Cardiac fibroblast (primary cell): ENCODE data around the gene DNMT3L.

ENCODE experiments used
- DNase-seq, 2 donors: peaks; one replicate each; pipeline versions ENCODE4 v3.0.0 to v3.0.0-alpha.2; 2010; ENCODE audit warnings: low read depth in 2 of 2
- H3K4me3 ChIP-seq, 2 donors: replicated peaks in 1 of 2; 1 replicate in 1 of 2; 2 replicates in 1 of 2; pipeline ENCODE4 v1.5.1; 2011; ENCODE audit warnings: low read depth in 2 of 2, low read length in 2 of 2, mild to moderate bottlenecking in 2 of 2, moderate library complexity in 1 of 2
- TF ChIP-seq, protein P1 (sequence below): IDR thresholded peaks from one replicate; pipeline ENCODE4 v1.5.1; 2011; ENCODE audit warnings: low read depth, mild to moderate bottlenecking, low read length, inconsistent platforms

Gene DNMT3L

DNA sequence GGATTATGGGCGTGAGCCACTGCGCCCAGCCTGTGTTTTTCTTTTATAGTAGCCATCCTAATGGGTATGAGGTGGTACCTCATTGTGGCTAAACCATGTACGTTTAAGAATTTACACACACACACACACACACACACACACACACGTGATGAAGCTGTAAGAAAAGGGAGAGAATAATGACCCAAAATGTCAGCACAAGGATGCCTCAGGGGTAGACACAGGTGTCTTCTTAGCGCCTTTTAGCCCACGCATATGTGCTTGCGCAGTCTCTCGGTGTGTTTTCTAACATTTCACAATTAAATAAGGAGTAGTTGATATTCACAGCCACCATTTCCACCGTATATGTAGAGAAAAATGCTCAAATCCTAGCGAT, 37.4 kb upstream of the DNMT3L start:
- DNase-seq = peak; percentile 25 to 35
- TF ChIP-seq, protein P1, sequence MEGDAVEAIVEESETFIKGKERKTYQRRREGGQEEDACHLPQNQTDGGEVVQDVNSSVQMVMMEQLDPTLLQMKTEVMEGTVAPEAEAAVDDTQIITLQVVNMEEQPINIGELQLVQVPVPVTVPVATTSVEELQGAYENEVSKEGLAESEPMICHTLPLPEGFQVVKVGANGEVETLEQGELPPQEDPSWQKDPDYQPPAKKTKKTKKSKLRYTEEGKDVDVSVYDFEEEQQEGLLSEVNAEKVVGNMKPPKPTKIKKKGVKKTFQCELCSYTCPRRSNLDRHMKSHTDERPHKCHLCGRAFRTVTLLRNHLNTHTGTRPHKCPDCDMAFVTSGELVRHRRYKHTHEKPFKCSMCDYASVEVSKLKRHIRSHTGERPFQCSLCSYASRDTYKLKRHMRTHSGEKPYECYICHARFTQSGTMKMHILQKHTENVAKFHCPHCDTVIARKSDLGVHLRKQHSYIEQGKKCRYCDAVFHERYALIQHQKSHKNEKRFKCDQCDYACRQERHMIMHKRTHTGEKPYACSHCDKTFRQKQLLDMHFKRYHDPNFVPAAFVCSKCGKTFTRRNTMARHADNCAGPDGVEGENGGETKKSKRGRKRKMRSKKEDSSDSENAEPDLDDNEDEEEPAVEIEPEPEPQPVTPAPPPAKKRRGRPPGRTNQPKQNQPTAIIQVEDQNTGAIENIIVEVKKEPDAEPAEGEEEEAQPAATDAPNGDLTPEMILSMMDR = no peak
- H3K4me3 ChIP-seq = peak overlapping the region; percentile 48 to 82

DNA sequence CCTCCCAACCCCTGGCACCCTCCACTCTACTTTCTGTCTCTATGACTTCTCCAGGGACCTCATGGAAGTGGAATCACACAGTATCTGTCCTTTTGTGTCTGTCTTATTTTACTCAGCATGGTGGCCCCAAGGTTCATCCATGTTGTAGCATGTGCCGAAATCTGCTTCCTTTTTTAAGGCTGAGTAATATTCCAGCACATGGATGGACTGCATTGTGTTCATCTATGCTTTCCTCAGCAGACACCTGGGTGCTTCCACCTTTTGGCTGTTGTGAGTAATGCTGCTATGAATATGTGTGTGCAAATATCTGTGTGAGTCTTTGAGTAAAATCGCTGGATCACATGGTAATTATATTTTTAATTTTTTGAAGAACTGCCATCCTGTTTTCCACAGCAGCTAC, 36.6 kb upstream of the DNMT3L start:
- H3K4me3 ChIP-seq = no peak overlapping the region
- DNase-seq = peak in 1 of 2 donors; percentile 22
- TF ChIP-seq, protein P1 = peak; percentile 5

DNA sequence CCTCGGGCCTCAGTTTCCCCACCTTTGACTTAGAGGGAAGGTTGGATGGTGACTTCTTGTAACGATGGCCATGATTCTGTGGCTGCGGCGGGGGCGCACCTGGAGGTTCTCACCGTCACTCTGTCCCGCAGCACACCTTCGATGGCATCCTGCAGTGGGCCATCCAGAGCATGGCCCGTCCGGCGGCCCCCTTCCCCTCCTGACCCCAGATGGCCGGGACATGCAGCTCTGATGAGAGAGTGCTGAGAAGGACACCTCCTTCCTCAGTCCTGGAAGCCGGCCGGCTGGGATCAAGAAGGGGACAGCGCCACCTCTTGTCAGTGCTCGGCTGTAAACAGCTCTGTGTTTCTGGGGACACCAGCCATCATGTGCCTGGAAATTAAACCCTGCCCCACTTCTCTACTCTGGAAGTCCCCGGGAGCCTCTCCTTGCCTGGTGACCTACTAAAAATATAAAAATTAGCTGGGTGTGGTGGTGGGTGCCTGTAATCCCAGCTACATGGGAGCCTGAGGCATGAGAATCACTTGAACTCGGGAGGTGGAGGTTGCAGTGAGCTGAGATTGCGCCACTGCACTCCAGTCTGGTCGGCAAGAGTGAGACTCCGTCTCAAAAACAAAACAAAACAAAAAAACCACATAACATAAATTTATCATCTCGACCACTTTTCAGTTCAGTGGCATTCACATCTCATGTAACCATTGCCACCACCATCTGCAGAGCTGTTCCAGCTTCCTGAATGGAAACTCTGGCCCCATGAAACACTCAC, 36.0 kb upstream of the DNMT3L start:
- peak; percentile 88 for DNase-seq
- TF ChIP-seq, protein P1 = peak; percentile 82
- H3K4me3 ChIP-seq = no peak overlapping the region

DNA sequence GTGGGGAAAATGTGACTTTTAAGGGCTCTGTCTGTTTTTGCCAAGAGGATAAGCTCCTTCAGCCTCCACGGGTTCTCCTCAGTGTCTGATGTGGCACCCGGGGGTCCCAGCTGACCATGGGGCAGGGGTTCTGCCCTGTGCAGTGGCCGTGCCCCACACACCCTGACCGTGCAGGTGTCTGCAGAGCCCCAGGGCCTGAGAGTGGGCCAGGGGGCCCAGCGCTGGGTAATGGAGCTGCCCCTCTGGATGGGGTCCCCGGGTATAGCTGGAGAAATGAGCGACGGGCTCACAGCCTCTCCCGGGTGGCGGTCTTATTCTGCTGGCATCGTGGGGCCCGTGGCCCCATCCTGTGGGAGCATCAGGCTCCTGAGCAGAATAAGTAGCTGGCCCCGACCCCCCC, 35.2 kb upstream of the DNMT3L start:
- TF ChIP-seq, protein P1 = no peak
- DNase-seq = no peak

DNA sequence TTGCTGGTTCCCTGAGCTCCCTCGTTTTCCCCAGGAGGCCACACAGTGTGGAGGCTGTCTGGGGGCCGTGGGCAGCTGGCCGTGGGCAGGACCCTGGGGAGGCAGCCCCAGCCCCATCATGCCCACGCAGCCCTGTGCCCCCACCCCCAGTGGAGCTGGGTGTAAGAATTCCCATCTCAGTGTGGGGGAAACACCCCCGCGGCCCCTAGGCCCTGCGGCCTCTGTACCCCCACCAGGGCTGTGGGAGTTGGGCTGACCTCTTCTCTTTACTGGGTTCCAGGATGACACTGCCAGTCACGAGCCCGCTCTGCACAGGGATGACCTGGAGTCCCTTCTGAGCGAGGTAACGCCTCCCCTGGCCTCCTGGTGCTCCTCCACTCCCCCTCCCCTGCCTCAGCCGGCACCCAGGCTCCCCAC, 34.4 kb upstream of the DNMT3L start:
- no peak overlapping the region for H3K4me3 ChIP-seq
- TF ChIP-seq, protein P1 = no peak
- DNase-seq = no peak

More for the DNA sequence above, 35.2 kb upstream of the DNMT3L start:
- H3K4me3 ChIP-seq = no peak overlapping the region

DNA sequence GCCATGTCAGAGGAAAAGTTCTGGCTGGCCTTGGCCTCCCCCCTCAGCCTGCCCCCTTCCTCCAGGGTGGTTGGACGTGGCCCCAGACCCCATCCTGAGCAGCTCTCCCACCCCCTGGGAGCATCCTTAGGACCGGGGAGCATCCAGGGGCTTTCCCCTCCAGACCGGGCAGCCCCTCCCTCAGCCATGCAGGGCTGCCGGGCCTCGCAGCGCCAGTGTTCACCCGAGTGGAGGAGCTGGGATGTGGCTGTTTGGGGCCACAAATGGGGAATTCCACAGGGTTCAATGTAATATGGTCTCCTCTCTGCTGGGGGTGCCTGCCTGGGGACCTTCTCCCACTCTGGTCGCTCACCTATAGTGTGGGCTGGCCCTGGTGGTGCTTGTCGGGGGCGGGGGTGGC, 33.9 kb upstream of the DNMT3L start:
- H3K4me3 ChIP-seq = no peak overlapping the region
- DNase-seq = no peak
- TF ChIP-seq, protein P1 = no peak
